B cell (primary cell): ENCODE results near the gene DACH2. TPM values are rescaled to one million over a fixed set of nuclear protein-coding genes. Genes with fewer than 3 reads are reported as not detected.

Source experiments
- ATAC-seq: fragments of 200-7000 bp; cut with Tn5 transposase; one replicate; pipeline ENCODE4 v1.10.0; 2021; ENCODE audit warnings: low read depth, mild to moderate bottlenecking, moderate number of reproducible peaks, moderate library complexity
- CTCF ChIA-PET: fragments of 350-600 bp; sonication (Branson Sonifier 250); formaldehyde crosslinking; loops from one replicate; lab custom pipeline; 2021; ENCODE audit warnings: antibody characterized with exemption, inconsistent platforms; lab: Charles Lee
- POLR2A ChIA-PET: fragments of 350-600 bp; sonication (Branson Sonifier 250); formaldehyde crosslinking; loops from one replicate; lab custom pipeline; 2021; ENCODE audit warnings: antibody characterized with exemption; lab: Charles Lee
- DNase-seq: peaks from one replicate; pipeline ENCODE4 v3.0.0; 2013
- H2AFZ ChIP-seq: 2 replicates; pipeline ENCODE4 v1.6.1; 2012; ENCODE audit warnings: mild to moderate bottlenecking, low read depth, low read length; ENCODE audit not compliant: insufficient read depth, poor library complexity, severe bottlenecking
- H3K27ac ChIP-seq, 2 donors: 1 replicate in 1 of 2; 2 replicates in 1 of 2; pipeline ENCODE4 v1.5.1; 2012 to 2013; ENCODE audit warnings: low read length in 2 of 2, mild to moderate bottlenecking in 2 of 2, moderate library complexity in 1 of 2
- H3K27me3 ChIP-seq, 4 experiments: fragments of 200-600 bp in 1 of 4; sonication (generic) in 1 of 4; replicated peaks in 1 of 4; 1 replicate in 2 of 4; 2 replicates in 2 of 4; pipeline versions ENCODE4 v1.6.1 to v1.7.0; 2013 to 2016; ENCODE audit warnings: low read length in 3 of 4, mild to moderate bottlenecking in 2 of 4, mixed read lengths in 1 of 4, moderate library complexity in 1 of 4; ENCODE audit not compliant: insufficient read depth in 4 of 4, control insufficient read depth in 3 of 4; ENCODE audit errors: control extremely low read depth in 1 of 4
- H3K36me3 ChIP-seq, 2 experiments: replicated peaks in 1 of 2; 1 replicate in 1 of 2; 2 replicates in 1 of 2; pipeline versions ENCODE4 v1.6.1 to v1.7.1; 2013; ENCODE audit warnings: low read length in 1 of 2; ENCODE audit not compliant: insufficient read depth in 2 of 2, control insufficient read depth in 1 of 2; ENCODE audit errors: control extremely low read depth in 1 of 2, extremely low read depth in 1 of 2
- H3K4me1 ChIP-seq, 2 donors: fragments of 200-600 bp in 1 of 2; sonication (generic) in 1 of 2; 1 replicate in 1 of 2; 2 replicates in 1 of 2; pipeline versions ENCODE4 v1.5.1 to v1.6.1; 2013 to 2017; ENCODE audit warnings: low read length in 2 of 2; ENCODE audit not compliant: control insufficient read depth in 2 of 2, insufficient read depth in 2 of 2
- H3K4me2 ChIP-seq: replicated peaks from 2 replicates; pipeline ENCODE3; 2012; ENCODE audit warnings: mild to moderate bottlenecking, low read depth, low read length; ENCODE audit not compliant: poor library complexity, severe bottlenecking
- H3K4me3 ChIP-seq, 5 experiments: fragments of 200-600 bp in 1 of 5; sonication (generic) in 1 of 5; 1 replicate in 3 of 5; 2 replicates in 2 of 5; pipeline versions ENCODE4 v1.5.1 to v1.7.0; 2011 to 2016; ENCODE audit warnings: low read length in 4 of 5, mild to moderate bottlenecking in 4 of 5, low read depth in 2 of 5, control low read depth in 1 of 5, moderate library complexity in 1 of 5; ENCODE audit not compliant: insufficient read depth in 1 of 5; ENCODE audit errors: control extremely low read depth in 1 of 5, extremely low read depth in 1 of 5
- H3K79me2 ChIP-seq: fragments of 200-600 bp; sonication (generic); one replicate; pipeline ENCODE4 v1.6.0; 2016; ENCODE audit warnings: low read length; ENCODE audit not compliant: control insufficient read depth, insufficient read depth
- H3K9ac ChIP-seq: fragments of 200-600 bp; sonication (generic); 2 replicates; pipeline ENCODE4 v1.6.1; 2017; ENCODE audit warnings: mild to moderate bottlenecking, low read length, moderate library complexity
- H3K9me3 ChIP-seq, 3 donors: one replicate each; pipeline versions ENCODE4 v1.6.1 to v1.7.1; 2013; ENCODE audit warnings: low read length in 2 of 3; ENCODE audit not compliant: control insufficient read depth in 2 of 3, insufficient read depth in 1 of 3; ENCODE audit errors: control extremely low read depth in 1 of 3
- H4K20me1 ChIP-seq: 2 replicates; pipeline ENCODE4 v1.6.0; 2012; ENCODE audit warnings: mild to moderate bottlenecking, low read length; ENCODE audit not compliant: insufficient read depth, control insufficient read depth, poor library complexity, severe bottlenecking
- H3K27ac Mint-ChIP-seq: one replicate; pipeline ENCODE4 v1.8.0; 2021; ENCODE audit warnings: mixed read lengths
- H3K27me3 Mint-ChIP-seq: one replicate; pipeline ENCODE4 v1.8.0; 2021; ENCODE audit warnings: mixed read lengths
- H3K4me1 Mint-ChIP-seq: one replicate; pipeline ENCODE4 v1.8.0; 2021; ENCODE audit warnings: mixed read lengths
- H3K4me3 Mint-ChIP-seq: one replicate; pipeline ENCODE4 v1.8.0; 2021; ENCODE audit warnings: mixed read lengths
- H3K9me3 Mint-ChIP-seq: one replicate; pipeline ENCODE4 v1.8.0; 2022; ENCODE audit warnings: mixed read lengths; ENCODE audit not compliant: insufficient read depth
- CTCF ChIP-seq: fragments of 200-600 bp; IDR thresholded peaks from one replicate; pipeline ENCODE4 v1.8.0; 2022; ENCODE audit warnings: antibody characterized with exemption, mild to moderate bottlenecking
- EZH2 ChIP-seq: IDR thresholded peaks from 2 replicates; pipeline ENCODE4 v1.6.1; 2012; ENCODE audit warnings: borderline replicate concordance, low read depth, mild to moderate bottlenecking, moderate library complexity, low read length; ENCODE audit not compliant: insufficient read depth, poor library complexity, severe bottlenecking
- WGBS: methylation state at CpG from one replicate; pipeline ENCODE4 v1.1.5; 2013; ENCODE audit warnings: missing lambda C conversion rate; ENCODE audit not compliant: insufficient coverage; 5-methylcytosine and 5-hydroxymethylcytosine counted together
- intact Hi-C: fragments of 100-400 bp; cut with micrococcal nuclease; formaldehyde crosslinking; loops from one replicate; pipeline ENCODE4 v1.10.0; 2022
- polyA plus RNA-seq: library from polyadenylated mRNA; depleted of rRNA; stranded (reverse); fragments of >200 nt; gene quantifications from 2 replicates; pipeline ENCODE4 v1.2.3, GENCODE V29; 2012
- total RNA-seq, 2 donors: library from RNA; stranded (reverse); fragments of 120-200 nt in 1 of 2; gene quantifications; 1 replicate in 1 of 2; 2 replicates in 1 of 2; pipeline versions ENCODE4 v1.2.3 to v1.2.4, GENCODE V29; 2013 to 2022

The DACH2 gene
- total and polyA plus RNA-seq, 2 donors (not counting 1 experiment from before 2014, with no cell fraction given): 0.07 TPM; not detected in 1

GRCh38 chrX:86805241-86805640 is 657.0 kb downstream of the DACH2 start:
- Mint-ChIP-seq H3K4me3 (no peak overlapping the region), H3K27ac (no peak overlapping the region), H3K4me1 (no peaks in the 10 kb centered on the region), H3K27me3 (no peaks in the 10 kb centered on the region), H3K9me3 (peaks cover 3% of the 10 kb centered on the region)
- WGBS: 50% methylated on average over 1 of the region's 2 CpGs
- Histone ChIP-seq H3K27ac (no peak overlapping the region), H3K4me1 (no peaks in the 10 kb centered on the region), H4K20me1 (no peaks in the 10 kb centered on the region), H2AFZ (no peak overlapping the region), H3K36me3 (no peaks in the 10 kb centered on the region), H3K79me2 (no peaks in the 10 kb centered on the region), H3K9ac (no peak overlapping the region), H3K9me3 (peaks cover 0 to 7% (median 0%) of the 10 kb centered on the region in 3 donors), H3K4me3 (no peak overlapping the region), H3K27me3 (no peaks in the 10 kb centered on the region), H3K4me2 (no peak overlapping the region)
- ATAC-seq: no peak
- TF ChIP-seq EZH2 (no peak), CTCF (no peak)
- intact Hi-C loops: no loop called here
- POLR2A ChIA-PET: no interaction called here
- no peak for DNase-seq
- CTCF ChIA-PET: no interaction called here

GRCh38 chrX:86806786-86807185 is 658.5 kb downstream of the DACH2 start:
- no peak overlapping the region for H3K4me3 ChIP-seq
- WGBS: no CpG with 5 or more reads among the region's 2 CpGs
- H3K4me1 Mint-ChIP-seq: no peaks in the 10 kb centered on the region
- POLR2A ChIA-PET: no interaction called here
- CTCF ChIA-PET: no interaction called here
- H3K4me1 ChIP-seq: no peaks in the 10 kb centered on the region
- H3K4me3 Mint-ChIP-seq: no peak overlapping the region
- H2AFZ ChIP-seq: no peak overlapping the region
- ATAC-seq (no peak), DNase-seq (no peak)
- H3K27me3 Mint-ChIP-seq: no peaks in the 10 kb centered on the region
- no peaks in the 10 kb centered on the region for H3K79me2 ChIP-seq
- H3K9ac ChIP-seq: no peak overlapping the region
- no peak overlapping the region for H3K27ac Mint-ChIP-seq
- peaks cover 3% of the 10 kb centered on the region for H3K9me3 Mint-ChIP-seq
- H3K4me2 ChIP-seq: no peak overlapping the region
- no peak overlapping the region for H3K27ac ChIP-seq
- H3K27me3 ChIP-seq: no peaks in the 10 kb centered on the region
- intact Hi-C loops: no loop called here
- H3K36me3 ChIP-seq: no peaks in the 10 kb centered on the region
- no peaks in the 10 kb centered on the region for H4K20me1 ChIP-seq
- peaks cover 0 to 7% (median 0%) of the 10 kb centered on the region in 3 donors for H3K9me3 ChIP-seq
- TF ChIP-seq CTCF (no peak), EZH2 (no peak)
